ENCODE data around the gene PCMT1.

DNA sequence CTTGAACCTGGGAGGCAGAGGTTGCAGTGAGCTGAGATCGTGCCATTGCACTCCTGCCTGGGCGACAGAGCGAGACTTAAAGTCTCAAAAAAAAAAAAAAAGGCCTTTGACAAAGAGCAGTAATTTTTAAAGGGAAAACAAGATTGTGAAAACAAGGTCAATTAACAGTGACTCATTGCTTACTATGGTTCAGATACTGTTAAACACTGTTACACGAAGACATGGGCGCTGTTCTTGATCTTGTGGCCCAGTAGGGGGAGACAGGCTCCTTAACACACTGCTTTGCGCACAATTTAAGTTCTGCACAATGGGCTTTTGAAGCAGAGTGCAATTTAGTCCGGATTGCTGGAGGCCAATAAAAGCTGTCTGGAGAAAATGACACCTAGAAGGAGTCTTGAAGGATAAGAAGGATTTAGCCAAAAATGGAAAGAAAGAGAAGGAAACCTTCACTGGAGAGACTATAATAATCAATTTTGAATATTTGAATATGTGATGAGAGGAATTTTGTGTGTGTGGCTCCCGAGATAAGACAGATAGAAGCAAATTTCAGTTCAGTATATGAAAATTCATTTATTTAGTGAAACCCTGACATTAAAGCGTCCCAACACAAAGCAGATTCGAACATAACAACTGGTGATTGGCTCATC lies 25.6 kb upstream of the PCMT1 start:
- TF ChIP-seq ASH2L (IDR thresholded peaks at IDR 0.05; ENCODE audit: low read length) (no peak), SUZ12 (IDR thresholded peaks at IDR 0.05; ENCODE audit: low read length) (no peak), EZH2 (IDR thresholded peaks at IDR 0.05; ENCODE audit: low read depth, low read length, severe bottlenecking) (no peak), E2F6 (IDR thresholded peaks at IDR 0.05) (no peak), SIN3A (conservative IDR thresholded peaks at IDR 0.05 in 1 of 2, IDR thresholded peaks at IDR 0.05 in 1 of 2; ENCODE audit: low read depth in 1 of 2, low read length in 2 of 2) (no peak), CREB1 (IDR thresholded peaks at IDR 0.05) (no peak), RBBP5 (IDR thresholded peaks at IDR 0.05; ENCODE audit: borderline replicate concordance, low read depth, low read length) (no peak), CEBPB (IDR thresholded peaks at IDR 0.05; ENCODE audit: low read depth, low read length) (no peak), GABPA (IDR thresholded peaks at IDR 0.05; ENCODE audit: borderline replicate concordance, insufficient read depth, low read length) (no peak), POLR2A (IDR thresholded peaks at IDR 0.05; ENCODE audit: control extremely low read depth in 1 of 2, low read depth in 2 of 2, low read length in 2 of 2) (no peak), NRF1 (IDR thresholded peaks at IDR 0.05; ENCODE audit: low read depth, low read length) (no peak), JUND (IDR thresholded peaks at IDR 0.05; ENCODE audit: low read length) (no peak)
- TF ChIP-seq, protein P1, sequence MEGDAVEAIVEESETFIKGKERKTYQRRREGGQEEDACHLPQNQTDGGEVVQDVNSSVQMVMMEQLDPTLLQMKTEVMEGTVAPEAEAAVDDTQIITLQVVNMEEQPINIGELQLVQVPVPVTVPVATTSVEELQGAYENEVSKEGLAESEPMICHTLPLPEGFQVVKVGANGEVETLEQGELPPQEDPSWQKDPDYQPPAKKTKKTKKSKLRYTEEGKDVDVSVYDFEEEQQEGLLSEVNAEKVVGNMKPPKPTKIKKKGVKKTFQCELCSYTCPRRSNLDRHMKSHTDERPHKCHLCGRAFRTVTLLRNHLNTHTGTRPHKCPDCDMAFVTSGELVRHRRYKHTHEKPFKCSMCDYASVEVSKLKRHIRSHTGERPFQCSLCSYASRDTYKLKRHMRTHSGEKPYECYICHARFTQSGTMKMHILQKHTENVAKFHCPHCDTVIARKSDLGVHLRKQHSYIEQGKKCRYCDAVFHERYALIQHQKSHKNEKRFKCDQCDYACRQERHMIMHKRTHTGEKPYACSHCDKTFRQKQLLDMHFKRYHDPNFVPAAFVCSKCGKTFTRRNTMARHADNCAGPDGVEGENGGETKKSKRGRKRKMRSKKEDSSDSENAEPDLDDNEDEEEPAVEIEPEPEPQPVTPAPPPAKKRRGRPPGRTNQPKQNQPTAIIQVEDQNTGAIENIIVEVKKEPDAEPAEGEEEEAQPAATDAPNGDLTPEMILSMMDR (IDR thresholded peaks at IDR 0.05; ENCODE audit: control extremely low read depth in 1 of 3, insufficient read depth in 1 of 3, low read depth in 1 of 3, low read length in 3 of 3): peak; percentile 50 to 75 (median 55)

Data from H1 (cell line).